Thyroid gland (tissue), 4 donors: ENCODE measurements around the gene CACNA2D3. TPM values are rescaled to one million over a fixed set of nuclear protein-coding genes. Genes with fewer than 3 reads are reported as not detected.

Experiments
- DNase-seq, 2 donors: peaks; one replicate each; pipeline ENCODE4 v3.0.0-alpha.2; 2019
- H3K27ac ChIP-seq, 3 donors: fragments of 200-600 bp; sonication (generic); 1 replicate in 2 of 3; 2 replicates in 1 of 3; pipeline ENCODE4 v1.5.1; 2016 to 2019; ENCODE audit warnings: mild to moderate bottlenecking in 1 of 3, moderate library complexity in 1 of 3
- H3K27me3 ChIP-seq: fragments of 200-600 bp; sonication (generic); one replicate; pipeline ENCODE4 v1.5.1; 2019
- H3K36me3 ChIP-seq, 2 donors: fragments of 200-600 bp; sonication (generic); one replicate each; pipeline ENCODE4 v1.5.1; 2016 to 2019
- H3K4me1 ChIP-seq, 2 donors: fragments of 200-600 bp; sonication (generic); one replicate each; pipeline ENCODE4 v1.5.1; 2017 to 2019
- H3K4me3 ChIP-seq, 3 donors: fragments of 200-600 bp; sonication (generic); replicated peaks in 1 of 3; 1 replicate in 2 of 3; 2 replicates in 1 of 3; pipeline ENCODE4 v1.5.1; 2016; ENCODE audit warnings: mild to moderate bottlenecking in 1 of 3
- H3K9me3 ChIP-seq: fragments of 200-600 bp; sonication (generic); one replicate; pipeline ENCODE4 v1.5.1; 2017
- POLR2A ChIP-seq, 2 donors: fragments of 450-650 bp; IDR thresholded peaks; one replicate each; pipeline ENCODE4 v1.6.1; 2017; ENCODE audit warnings: antibody characterized with exemption in 2 of 2, mild to moderate bottlenecking in 2 of 2, moderate library complexity in 1 of 2
- WGBS, 2 donors: methylation state at CpG; one replicate each; pipeline ENCODE4 v1.1.5; 2017; 5-methylcytosine and 5-hydroxymethylcytosine counted together
- intact Hi-C: fragments of 100-400 bp; cut with DNase I; formaldehyde crosslinking; loops from one replicate; pipeline ENCODE4 v1.15.1; 2023
- total RNA-seq, 4 donors: library from RNA; depleted of rRNA; stranded (reverse); fragments of >200 nt; gene quantifications; one replicate each; pipeline ENCODE4 v1.2.3, GENCODE V29; 2016
- TF ChIP-seq, protein P1 (sequence below), 6 experiments: fragments of 200-600 bp in 3 of 6; fragments of 450-650 bp in 3 of 6; sonication (generic) in 3 of 6; IDR thresholded peaks; one replicate each; pipeline ENCODE4 v1.5.1; 2016 to 2019; ENCODE audit warnings: antibody characterized with exemption in 6 of 6, mild to moderate bottlenecking in 2 of 6, inconsistent platforms in 1 of 6, moderate library complexity in 1 of 6

Gene CACNA2D3
- total RNA-seq, 4 donors from 2014 or later = 2.9 to 4.8 (median 4.5) TPM

DNA sequence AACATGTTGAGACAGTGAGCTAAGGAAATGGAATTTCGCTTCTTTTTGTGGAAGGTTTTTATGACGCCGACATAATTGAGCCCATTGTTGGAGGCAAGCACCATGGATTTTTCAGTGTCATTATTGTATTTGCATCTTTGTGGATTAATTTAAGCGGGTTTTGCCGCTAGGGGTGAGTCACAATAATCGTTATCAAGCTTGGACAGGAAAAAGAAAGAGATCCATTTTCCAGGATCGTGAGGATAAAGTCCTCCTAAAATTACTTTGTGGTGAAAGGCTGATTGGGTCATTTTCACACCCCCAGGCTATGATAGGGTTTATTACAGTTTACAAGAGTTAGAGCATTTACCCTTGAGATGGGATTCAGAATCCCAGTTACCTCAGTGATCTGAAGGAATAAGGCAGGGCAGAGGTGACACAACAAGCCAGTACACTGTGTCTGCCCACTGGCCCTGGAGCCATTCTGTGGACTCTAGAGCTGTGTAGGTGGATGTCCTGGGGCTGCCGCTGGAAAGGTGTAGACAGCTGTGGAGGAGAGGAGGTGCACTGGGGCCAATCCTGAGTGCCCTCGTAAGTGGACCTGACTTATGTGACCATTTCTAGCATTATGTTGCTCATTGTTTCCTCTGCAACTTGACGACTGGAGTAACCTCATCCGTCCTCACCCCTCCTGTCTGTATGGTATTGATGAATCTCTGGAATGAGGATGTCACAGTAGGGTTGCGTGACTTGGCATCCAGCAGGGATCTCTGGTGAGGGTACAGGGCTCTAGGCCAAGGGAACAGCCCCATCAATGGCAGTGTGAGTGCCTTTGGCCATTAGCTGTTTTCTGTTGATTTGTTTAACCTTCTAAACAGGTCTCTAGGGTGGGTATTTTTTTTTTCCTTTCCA lies 435.4 kb downstream of the CACNA2D3 start:
- intact Hi-C loops = no loop called here
- H3K4me3 ChIP-seq = no peak overlapping the region
- TF ChIP-seq, protein P1, sequence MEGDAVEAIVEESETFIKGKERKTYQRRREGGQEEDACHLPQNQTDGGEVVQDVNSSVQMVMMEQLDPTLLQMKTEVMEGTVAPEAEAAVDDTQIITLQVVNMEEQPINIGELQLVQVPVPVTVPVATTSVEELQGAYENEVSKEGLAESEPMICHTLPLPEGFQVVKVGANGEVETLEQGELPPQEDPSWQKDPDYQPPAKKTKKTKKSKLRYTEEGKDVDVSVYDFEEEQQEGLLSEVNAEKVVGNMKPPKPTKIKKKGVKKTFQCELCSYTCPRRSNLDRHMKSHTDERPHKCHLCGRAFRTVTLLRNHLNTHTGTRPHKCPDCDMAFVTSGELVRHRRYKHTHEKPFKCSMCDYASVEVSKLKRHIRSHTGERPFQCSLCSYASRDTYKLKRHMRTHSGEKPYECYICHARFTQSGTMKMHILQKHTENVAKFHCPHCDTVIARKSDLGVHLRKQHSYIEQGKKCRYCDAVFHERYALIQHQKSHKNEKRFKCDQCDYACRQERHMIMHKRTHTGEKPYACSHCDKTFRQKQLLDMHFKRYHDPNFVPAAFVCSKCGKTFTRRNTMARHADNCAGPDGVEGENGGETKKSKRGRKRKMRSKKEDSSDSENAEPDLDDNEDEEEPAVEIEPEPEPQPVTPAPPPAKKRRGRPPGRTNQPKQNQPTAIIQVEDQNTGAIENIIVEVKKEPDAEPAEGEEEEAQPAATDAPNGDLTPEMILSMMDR (IDR thresholded peaks at IDR 0.05) = no peak
- no peak for TF ChIP-seq POLR2A (IDR thresholded peaks at IDR 0.05)
- no peak for DNase-seq
- peaks cover 3 to 14% of the 10 kb centered on the region in 2 donors for H3K4me1 ChIP-seq
- no peaks in the 10 kb centered on the region for H3K36me3 ChIP-seq
- 84 to 90% methylated on average over 12 of the region's 12 CpGs for WGBS, 2 donors
- no peaks in the 10 kb centered on the region for H3K27me3 ChIP-seq
- no peaks in the 10 kb centered on the region for H3K9me3 ChIP-seq
- H3K27ac ChIP-seq = no peak overlapping the region

- TF ChIP-seq, protein P1 (IDR thresholded peaks at IDR 0.05) = no peak
- TF ChIP-seq POLR2A (IDR thresholded peaks at IDR 0.05) = no peak
- intact Hi-C loops = no loop called here
- Histone ChIP-seq H3K27me3 (no peaks in the 10 kb centered on the region), H3K4me1 (no peaks in the 10 kb centered on the region), H3K27ac (no peak overlapping the region), H3K4me3 (no peak overlapping the region), H3K36me3 (no peaks in the 10 kb centered on the region), H3K9me3 (no peaks in the 10 kb centered on the region)
- 84 to 89% methylated on average over 12 of the region's 12 CpGs for WGBS, 2 donors
- no peak for DNase-seq
Measured at GRCh38 chr3:54563501-54564200, 441.3 kb downstream of the CACNA2D3 start.

DNA sequence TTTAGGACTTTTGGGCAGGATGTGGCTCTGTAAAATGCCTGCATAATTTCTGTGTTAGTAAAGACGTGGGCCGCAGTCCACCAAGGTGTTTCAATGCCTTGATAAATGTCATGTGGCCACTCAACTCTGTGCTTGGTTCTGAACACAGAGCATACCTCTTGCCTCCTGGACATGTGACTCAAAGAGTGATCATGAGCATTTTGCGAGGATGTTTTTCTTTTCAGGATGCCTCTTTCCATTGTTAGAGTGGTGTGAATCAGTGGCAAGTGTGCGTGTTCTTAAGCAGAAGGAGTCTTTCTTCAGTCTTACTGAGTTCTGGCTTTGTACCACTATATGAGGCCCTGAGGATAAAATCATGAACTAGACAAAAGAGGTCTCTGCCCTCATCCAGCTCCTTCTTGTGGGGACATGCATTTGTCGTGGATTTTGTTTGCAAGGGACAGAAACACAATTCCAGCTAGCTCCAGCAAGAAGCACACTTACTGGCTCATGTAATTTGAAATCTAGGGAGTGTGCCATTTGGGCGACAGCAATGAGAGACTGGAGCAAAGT lies 442.1 kb downstream of the CACNA2D3 start:
- Histone ChIP-seq H3K4me1 (no peaks in the 10 kb centered on the region), H3K27me3 (no peaks in the 10 kb centered on the region), H3K36me3 (no peaks in the 10 kb centered on the region), H3K27ac (no peak overlapping the region), H3K4me3 (no peak overlapping the region), H3K9me3 (no peaks in the 10 kb centered on the region)
- WGBS, 2 donors = 84 to 88% methylated on average over 6 of the region's 6 CpGs
- TF ChIP-seq POLR2A (IDR thresholded peaks at IDR 0.05) = no peak
- TF ChIP-seq, protein P1 (IDR thresholded peaks at IDR 0.05) = no peak
- DNase-seq = no peak
- intact Hi-C loops = no loop called here

DNA sequence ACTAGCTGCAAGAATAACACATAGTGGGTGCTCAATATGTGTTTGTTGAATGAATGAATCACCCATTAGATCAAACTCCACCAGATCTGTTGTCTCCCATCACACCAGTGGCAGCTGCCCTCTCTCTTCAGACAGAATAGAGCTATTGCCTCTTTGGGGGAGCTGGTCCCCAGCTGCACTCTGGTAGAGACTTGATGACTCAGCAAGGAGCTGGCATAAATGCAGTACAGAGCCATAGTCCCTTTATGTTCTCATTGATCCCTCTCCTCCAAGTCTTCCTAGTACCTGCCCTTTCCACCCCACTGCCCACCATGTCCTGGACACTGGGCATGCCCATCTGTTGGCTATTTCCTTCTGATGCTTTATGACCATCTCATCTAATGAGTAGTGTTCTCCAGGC lies 443.6 kb downstream of the CACNA2D3 start:
- no peak overlapping the region for H3K4me3 ChIP-seq
- H3K27me3 ChIP-seq = no peaks in the 10 kb centered on the region
- intact Hi-C loops = no loop called here
- TF ChIP-seq, protein P1 (IDR thresholded peaks at IDR 0.05) = no peak
- TF ChIP-seq POLR2A (IDR thresholded peaks at IDR 0.05) = no peak
- H3K9me3 ChIP-seq = no peaks in the 10 kb centered on the region
- H3K27ac ChIP-seq = no peak overlapping the region
- no peaks in the 10 kb centered on the region for H3K4me1 ChIP-seq
- no peaks in the 10 kb centered on the region for H3K36me3 ChIP-seq
- DNase-seq = no peak

GRCh38 chr3:54567949-54568348 lies 445.6 kb downstream of the CACNA2D3 start:
- intact Hi-C loops = no loop called here
- H3K4me3 ChIP-seq = no peak overlapping the region
- no peak for TF ChIP-seq POLR2A (IDR thresholded peaks at IDR 0.05)
- TF ChIP-seq, protein P1 (IDR thresholded peaks at IDR 0.05) = no peak

More at GRCh38 chr3:54567949-54568348, 445.6 kb downstream of the CACNA2D3 start:
- Histone ChIP-seq H3K4me1 (no peaks in the 10 kb centered on the region), H3K9me3 (no peaks in the 10 kb centered on the region), H3K27ac (no peak overlapping the region), H3K36me3 (no peaks in the 10 kb centered on the region), H3K27me3 (no peaks in the 10 kb centered on the region)
- no peak for DNase-seq
- WGBS, 2 donors = 75 to 77% methylated on average over 3 of the region's 3 CpGs
